Brain microvascular endothelial cell (primary cell): ENCODE results near the gene MORC1.

Experiments
- DNase-seq: peaks from one replicate; pipeline ENCODE4 v3.0.0-alpha.2; 2020
- H3K27ac ChIP-seq: fragments of 250-450 bp; sonication (Bioruptor Pico); 2 replicates; pipeline ENCODE4 v1.5.1; 2020; ENCODE audit warnings: mild to moderate bottlenecking, moderate library complexity
- H3K27me3 ChIP-seq: fragments of 250-450 bp; sonication (Bioruptor Pico); replicated peaks from 2 replicates; pipeline ENCODE4 v1.5.1; 2020; ENCODE audit warnings: mild to moderate bottlenecking
- H3K36me3 ChIP-seq: fragments of 250-450 bp; sonication (Bioruptor Pico); replicated peaks from 2 replicates; pipeline ENCODE4 v1.5.1; 2020; ENCODE audit warnings: mild to moderate bottlenecking
- H3K4me3 ChIP-seq: 2 replicates; pipeline ENCODE4 v1.5.1; 2011; ENCODE audit warnings: low read depth, mild to moderate bottlenecking, control low read depth, low read length, moderate library complexity
- CTCF ChIP-seq: IDR thresholded peaks from 2 replicates; pipeline ENCODE4 v1.5.1; 2011; ENCODE audit warnings: low read depth, mild to moderate bottlenecking, moderate library complexity, low read length, control low read depth, inconsistent platforms; ENCODE audit errors: missing control alignments
- in situ Hi-C: cut with HindIII; loops from 2 replicates; pipeline ENCODE4 v1.10.0; 2017; ENCODE audit warnings: low sequenced_read_pairs, low pct_ligation_motif_present

MORC1 gene

GRCh38 chr3:108946292-108947285 is 171.3 kb downstream of the MORC1 start:
- TF ChIP-seq CTCF: no peak
- no peak overlapping the region for H3K27ac ChIP-seq
- H3K27me3 ChIP-seq: no peaks in the 10 kb centered on the region
- H3K4me3 ChIP-seq: no peak overlapping the region
- DNase-seq: no peak
- in situ Hi-C loops: no loop called here
- no peaks in the 10 kb centered on the region for H3K36me3 ChIP-seq

GRCh38 chr3:108940568-108941263 is 177.2 kb downstream of the MORC1 start:
- H3K36me3 ChIP-seq: no peaks in the 10 kb centered on the region
- no peak overlapping the region for H3K27ac ChIP-seq
- in situ Hi-C loops: no loop called here
- DNase-seq: no peak
- TF ChIP-seq CTCF: no peak
- H3K4me3 ChIP-seq: no peak overlapping the region
- no peaks in the 10 kb centered on the region for H3K27me3 ChIP-seq

- no peaks in the 10 kb centered on the region for H3K27me3 ChIP-seq
- no peaks in the 10 kb centered on the region for H3K36me3 ChIP-seq
- DNase-seq: no peak
- in situ Hi-C loops: no loop called here
- no peak for TF ChIP-seq CTCF
- no peak overlapping the region for H3K4me3 ChIP-seq
- H3K27ac ChIP-seq: no peak overlapping the region
These were observed 177.8 kb downstream of the MORC1 start for GRCh38 chr3:108940166-108940565.

- no peak for DNase-seq
- Histone ChIP-seq H3K4me3 (no peak overlapping the region), H3K27me3 (no peaks in the 10 kb centered on the region), H3K27ac (no peak overlapping the region), H3K36me3 (no peaks in the 10 kb centered on the region)
- no peak for TF ChIP-seq CTCF
- in situ Hi-C loops: no loop called here
These were observed 180.8 kb downstream of the MORC1 start for GRCh38 chr3:108936924-108937689.

- Histone ChIP-seq H3K27ac (no peak overlapping the region), H3K4me3 (no peak overlapping the region), H3K36me3 (no peaks in the 10 kb centered on the region), H3K27me3 (no peaks in the 10 kb centered on the region)
- no peak for DNase-seq
- in situ Hi-C loops: no loop called here
- TF ChIP-seq CTCF: no peak
These were observed 186.9 kb downstream of the MORC1 start for GRCh38 chr3:108931035-108931434.
